BJ (cell line): ENCODE measurements around the gene TBL1X. TPM values are rescaled to one million over a fixed set of nuclear protein-coding genes. Genes with fewer than 3 reads are reported as not detected.

ENCODE experiments used
- CTCF ChIA-PET: fragments of 350-600 bp; formaldehyde crosslinking; extraction: SDS; loops from one replicate; lab custom pipeline; 2021; ENCODE audit warnings: antibody characterized with exemption, inconsistent platforms; lab: Yijun Ruan, JAX
- POLR2A ChIA-PET: fragments of 300-600 bp; sonication (Branson Sonifier 250); formaldehyde crosslinking; extraction: SDS; loops from one replicate; lab custom pipeline; 2021; ENCODE audit warnings: antibody characterized with exemption; lab: Charles Lee
- DNase-seq: peaks from one replicate; pipeline ENCODE4 v3.0.0-alpha.2; 2011; ENCODE audit warnings: low read depth
- H3K27me3 ChIP-seq: 2 replicates; pipeline ENCODE4 v1.6.0; 2011; ENCODE audit warnings: low read length; ENCODE audit not compliant: control insufficient read depth, insufficient read depth
- H3K36me3 ChIP-seq: 2 replicates; pipeline ENCODE4 v1.5.1; 2011; ENCODE audit warnings: low read length; ENCODE audit not compliant: control insufficient read depth, insufficient read depth
- H3K4me3 ChIP-seq: 2 replicates; pipeline ENCODE4 v1.5.1; 2011; ENCODE audit warnings: low read depth, mild to moderate bottlenecking, control low read depth, low read length
- polyA plus RNA-seq: library from polyadenylated mRNA; depleted of rRNA; stranded (reverse); fragments of >200 nt; gene quantifications from 2 replicates; pipeline ENCODE4 v1.2.3, GENCODE V29; 2011
- TF ChIP-seq, protein P1 (sequence below): IDR thresholded peaks from 2 replicates; pipeline ENCODE4 v1.5.1; 2011; ENCODE audit warnings: low read depth, mild to moderate bottlenecking, control low read depth, inconsistent platforms, low read length, moderate library complexity; ENCODE audit not compliant: insufficient read depth

The TBL1X gene
- polyA plus RNA-seq, 1 experiment: 13.2 TPM

DNA sequence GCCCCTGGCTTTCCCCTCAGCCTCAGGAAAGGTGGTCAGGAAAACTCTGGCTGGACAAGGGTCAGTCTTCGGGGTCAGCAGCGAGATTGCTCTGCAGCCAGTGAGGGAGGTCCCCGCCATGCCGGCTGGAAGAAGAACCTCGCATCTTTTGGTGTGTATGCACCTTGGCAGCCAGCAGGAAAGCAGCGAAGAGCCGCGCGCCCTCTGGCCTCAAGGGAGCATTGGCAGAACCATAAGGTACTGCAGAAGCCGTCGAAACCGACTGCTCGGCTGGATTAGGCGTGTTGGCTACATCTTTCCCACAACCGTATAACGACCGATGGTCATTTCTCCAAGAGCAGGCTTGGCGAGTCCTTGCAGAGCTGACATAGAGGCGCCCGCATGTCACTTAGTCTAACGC is 252.5 kb downstream of the TBL1X start:
- ChIA-PET CTCF (no interaction called here), POLR2A (no interaction called here)
- TF ChIP-seq, protein P1, sequence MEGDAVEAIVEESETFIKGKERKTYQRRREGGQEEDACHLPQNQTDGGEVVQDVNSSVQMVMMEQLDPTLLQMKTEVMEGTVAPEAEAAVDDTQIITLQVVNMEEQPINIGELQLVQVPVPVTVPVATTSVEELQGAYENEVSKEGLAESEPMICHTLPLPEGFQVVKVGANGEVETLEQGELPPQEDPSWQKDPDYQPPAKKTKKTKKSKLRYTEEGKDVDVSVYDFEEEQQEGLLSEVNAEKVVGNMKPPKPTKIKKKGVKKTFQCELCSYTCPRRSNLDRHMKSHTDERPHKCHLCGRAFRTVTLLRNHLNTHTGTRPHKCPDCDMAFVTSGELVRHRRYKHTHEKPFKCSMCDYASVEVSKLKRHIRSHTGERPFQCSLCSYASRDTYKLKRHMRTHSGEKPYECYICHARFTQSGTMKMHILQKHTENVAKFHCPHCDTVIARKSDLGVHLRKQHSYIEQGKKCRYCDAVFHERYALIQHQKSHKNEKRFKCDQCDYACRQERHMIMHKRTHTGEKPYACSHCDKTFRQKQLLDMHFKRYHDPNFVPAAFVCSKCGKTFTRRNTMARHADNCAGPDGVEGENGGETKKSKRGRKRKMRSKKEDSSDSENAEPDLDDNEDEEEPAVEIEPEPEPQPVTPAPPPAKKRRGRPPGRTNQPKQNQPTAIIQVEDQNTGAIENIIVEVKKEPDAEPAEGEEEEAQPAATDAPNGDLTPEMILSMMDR: no peak
- Histone ChIP-seq H3K4me3 (no peak overlapping the region), H3K27me3 (no peaks in the 10 kb centered on the region), H3K36me3 (peaks cover 14% of the 10 kb centered on the region)
- DNase-seq: no peak

DNA sequence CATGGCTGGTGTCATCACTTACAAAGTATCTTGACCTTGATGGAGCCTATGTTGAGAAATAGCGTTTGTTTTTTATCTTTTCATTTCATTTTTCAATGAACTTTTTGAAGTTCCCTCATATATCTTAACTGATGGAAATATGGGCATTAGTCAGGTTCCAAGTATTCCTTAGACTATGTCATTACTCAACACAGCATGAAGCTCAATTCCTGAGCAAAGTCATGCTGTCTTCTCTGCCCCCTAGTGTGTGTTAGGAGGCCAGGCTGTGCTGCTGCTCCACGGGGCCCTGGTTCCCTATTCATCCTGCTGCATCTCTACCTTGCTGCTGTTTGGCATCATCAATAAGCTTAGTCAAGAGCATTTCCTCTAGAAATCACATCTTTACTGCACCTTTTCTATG is 259.9 kb downstream of the TBL1X start:
- CTCF ChIA-PET: interaction anchor here (2.1 kb wide), 1 partner anchor 908 kb away, joined by 8 read pairs; no protein-coding TSS in a partner anchor
- POLR2A ChIA-PET: no interaction called here
- Histone ChIP-seq H3K4me3 (no peak overlapping the region), H3K27me3 (no peaks in the 10 kb centered on the region), H3K36me3 (no peaks in the 10 kb centered on the region)
- TF ChIP-seq, protein P1: peak; percentile 22; the same call in 1 of the 2 replicates
- no peak for DNase-seq

DNA sequence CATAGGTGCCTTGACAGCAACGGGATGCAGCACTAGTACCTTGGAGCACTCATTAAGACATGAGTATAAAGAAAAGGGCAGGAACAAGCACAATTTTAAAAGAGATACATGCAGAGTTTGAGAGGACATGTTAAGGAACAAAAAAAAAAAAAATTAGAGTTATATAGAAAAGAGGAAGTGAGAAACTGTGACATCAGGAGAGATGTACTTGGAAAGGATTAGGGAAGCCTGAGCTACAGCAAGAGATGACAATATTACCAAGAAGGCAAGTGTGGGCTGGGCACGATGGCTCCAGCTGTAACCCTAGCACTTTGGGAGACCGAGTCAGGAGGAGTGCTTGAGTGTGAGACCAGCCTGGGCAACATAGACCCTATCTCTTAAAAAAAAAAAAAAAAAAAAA is 263.4 kb downstream of the TBL1X start:
- TF ChIP-seq, protein P1: no peak
- H3K36me3 ChIP-seq: no peaks in the 10 kb centered on the region
- CTCF ChIA-PET: no interaction called here
- H3K27me3 ChIP-seq: no peaks in the 10 kb centered on the region
- no peak overlapping the region for H3K4me3 ChIP-seq
- no peak for DNase-seq
- POLR2A ChIA-PET: interaction anchor here (0.6 to 0.7 kb wide), 2 partner anchors 769 to 773 kb away, joined by 3 to 4 read pairs; no protein-coding TSS in a partner anchor

DNA sequence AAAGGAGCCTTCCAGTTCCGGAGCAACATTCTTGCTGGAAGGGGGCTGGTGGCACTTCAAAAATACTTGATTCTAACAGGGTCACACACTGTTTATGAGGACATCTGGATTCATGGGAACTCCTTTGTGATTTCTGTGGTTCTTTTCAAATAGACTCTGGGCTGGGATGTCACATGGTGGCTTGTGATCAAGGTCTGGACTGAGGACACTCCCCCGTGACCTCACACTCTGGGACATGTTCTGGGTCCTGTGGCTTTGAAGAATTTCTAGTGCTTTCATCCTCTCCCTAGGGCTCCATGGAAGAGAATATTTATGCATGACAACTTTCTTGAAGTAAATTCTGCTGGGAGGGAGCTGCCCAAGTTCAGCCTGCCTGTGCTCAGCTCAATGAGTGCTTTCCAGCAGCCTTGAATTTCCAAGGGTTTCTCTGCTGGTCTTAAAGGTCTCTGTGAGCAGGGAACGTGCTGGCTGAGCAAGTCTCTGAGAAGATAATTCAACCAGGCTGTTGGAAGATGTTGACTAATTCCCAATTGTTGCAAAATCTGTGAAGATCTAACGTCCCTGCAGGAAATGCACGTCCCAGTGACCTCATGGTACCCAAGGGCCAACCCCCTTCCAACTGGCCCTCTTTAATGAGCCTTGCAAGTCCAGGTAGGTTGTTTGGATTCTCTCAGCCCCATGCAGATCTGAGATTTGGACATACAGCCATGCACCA is 264.5 kb downstream of the TBL1X start:
- CTCF ChIA-PET: interaction anchor here (0.6 kb wide), 1 partner anchor 203 kb away, joined by 3 read pairs; no protein-coding TSS in a partner anchor
- Histone ChIP-seq H3K4me3 (no peak overlapping the region), H3K36me3 (no peaks in the 10 kb centered on the region), H3K27me3 (no peaks in the 10 kb centered on the region)
- DNase-seq: no peak
- TF ChIP-seq, protein P1: no peak
- POLR2A ChIA-PET: interaction anchor here (0.6 kb wide), 1 partner anchor 770 kb away, joined by 3 read pairs; no protein-coding TSS in a partner anchor

DNA sequence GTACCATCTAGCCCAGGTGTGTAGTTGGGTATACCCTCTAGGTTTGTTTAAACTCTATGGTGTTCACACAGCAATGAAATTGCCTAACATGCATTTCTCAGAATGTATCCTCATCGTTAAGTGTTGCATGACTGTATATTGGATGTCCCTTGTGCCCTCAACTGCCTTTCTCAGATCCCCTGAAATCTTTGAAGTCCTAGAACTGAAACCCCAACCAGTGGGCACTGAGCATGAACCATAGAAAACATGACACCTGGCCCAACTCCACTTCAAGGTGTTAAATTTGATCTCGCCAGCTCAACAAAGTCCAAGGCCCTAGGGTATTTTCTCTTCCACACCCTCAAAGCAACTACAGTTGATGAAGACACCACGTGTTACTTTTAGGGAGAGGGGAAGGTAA is 265.2 kb downstream of the TBL1X start:
- no peak for DNase-seq
- Histone ChIP-seq H3K4me3 (no peak overlapping the region), H3K36me3 (no peaks in the 10 kb centered on the region), H3K27me3 (no peaks in the 10 kb centered on the region)
- CTCF ChIA-PET: no interaction called here
- POLR2A ChIA-PET: no interaction called here
- TF ChIP-seq, protein P1: no peak
